ENCODE measurements around the gene CPA1. TPM values are rescaled to one million over a fixed set of nuclear protein-coding genes. Genes with fewer than 3 reads are reported as not detected.

CPA1 gene
- total RNA-seq, 4 donors from 2014 or later, result not detected

- Histone ChIP-seq H3K4me3 (no peak overlapping the region), H3K9me3 (no peaks in the 10 kb centered on the region), H3K4me1 (peaks cover 9 to 10% of the 10 kb centered on the region in 2 donors), H3K36me3 (no peaks in the 10 kb centered on the region), H3K27ac (no peak overlapping the region), H3K27me3 (no peaks in the 10 kb centered on the region)
- TF ChIP-seq POLR2A (IDR thresholded peaks at IDR 0.05), result no peak
- TF ChIP-seq CTCF (IDR thresholded peaks at IDR 0.05 in 4 of 5, conservative IDR thresholded peaks at IDR 0.05 in 1 of 5), result no peak
- in situ Hi-C loops (cut with MboI; ENCODE audit: low sequenced_read_pairs in 4 of 4), result no loop called here
- DNase-seq (no peak), ATAC-seq (no peak)
- intact Hi-C loops (cut with DNase I; ENCODE audit: low total_unique reads), result no loop called here
These were observed 7.5 kb downstream of the CPA1 start for GRCh38 chr7:130387628-130388403.

- H3K36me3 ChIP-seq, result no peaks in the 10 kb centered on the region
- no peak for DNase-seq
- H3K27ac ChIP-seq, result no peak overlapping the region
- no peak overlapping the region for H3K4me3 ChIP-seq
- in situ Hi-C loops (cut with MboI; ENCODE audit: low sequenced_read_pairs in 4 of 4), result no loop called here
- peaks cover 9 to 10% of the 10 kb centered on the region in 2 donors for H3K4me1 ChIP-seq
- TF ChIP-seq CTCF (IDR thresholded peaks at IDR 0.05 in 4 of 5, conservative IDR thresholded peaks at IDR 0.05 in 1 of 5) (no peak), POLR2A (IDR thresholded peaks at IDR 0.05) (no peak)
- no peaks in the 10 kb centered on the region for H3K9me3 ChIP-seq
- intact Hi-C loops (cut with DNase I; ENCODE audit: low total_unique reads), result no loop called here
- ATAC-seq, result no peak
- no peaks in the 10 kb centered on the region for H3K27me3 ChIP-seq
These were observed 8.4 kb downstream of the CPA1 start for GRCh38 chr7:130388671-130389070.

DNA sequence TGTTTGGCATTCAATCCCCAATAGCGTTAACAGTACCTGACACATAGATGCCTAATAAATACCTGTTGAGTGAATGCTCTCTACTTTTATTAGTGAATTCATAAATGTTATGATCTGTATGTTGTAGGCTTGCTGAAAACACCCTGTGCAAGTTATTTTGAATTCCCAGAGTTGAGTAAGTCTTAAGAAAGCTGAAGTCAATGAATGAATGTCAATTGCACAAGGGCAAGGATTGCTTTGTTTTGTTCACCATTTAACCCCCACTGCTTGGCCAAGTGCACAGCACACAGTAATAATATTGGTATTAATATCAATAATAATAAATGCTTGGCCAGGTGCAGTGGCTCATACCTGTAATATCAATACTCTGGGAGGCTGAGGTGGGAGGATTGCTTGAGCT, 10.2 kb downstream of the CPA1 start:
- ATAC-seq (no peak), DNase-seq (no peak)
- no peak for TF ChIP-seq CTCF (IDR thresholded peaks at IDR 0.05 in 4 of 5, conservative IDR thresholded peaks at IDR 0.05 in 1 of 5)
- TF ChIP-seq POLR2A (IDR thresholded peaks at IDR 0.05), result no peak
- intact Hi-C loops (cut with DNase I; ENCODE audit: low total_unique reads) (no loop called here), in situ Hi-C loops (cut with MboI; ENCODE audit: low sequenced_read_pairs in 4 of 4) (no loop called here)
- Histone ChIP-seq H3K27me3 (no peaks in the 10 kb centered on the region), H3K9me3 (no peaks in the 10 kb centered on the region), H3K4me1 (peaks cover 5 to 6% of the 10 kb centered on the region in 2 donors), H3K4me3 (no peak overlapping the region), H3K36me3 (no peaks in the 10 kb centered on the region), H3K27ac (no peak overlapping the region)

DNA sequence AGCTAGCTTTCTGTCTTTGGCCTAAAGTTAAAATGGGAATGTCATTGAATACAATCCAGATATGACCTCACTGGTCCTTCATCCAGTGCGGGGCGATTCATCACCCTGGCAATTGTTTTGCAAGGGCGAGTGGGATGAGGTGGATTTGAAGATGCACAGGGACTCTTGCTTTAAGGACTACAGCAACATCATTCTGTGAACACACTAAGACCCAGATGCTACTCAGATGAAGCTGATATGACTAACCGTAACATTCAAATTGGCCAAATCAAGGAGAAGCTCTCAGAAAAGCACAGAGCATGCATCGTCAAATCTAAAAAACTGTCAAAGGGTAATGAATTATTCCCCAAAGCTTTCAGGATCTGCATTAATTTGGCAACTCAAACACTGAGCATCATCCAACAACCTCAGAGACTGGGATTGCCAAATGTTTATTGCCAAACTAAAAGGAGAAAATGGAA, 12.8 kb downstream of the CPA1 start:
- Histone ChIP-seq H3K9me3 (no peaks in the 10 kb centered on the region), H3K27ac (no peak overlapping the region), H3K4me3 (no peak overlapping the region), H3K4me1 (no peaks in the 10 kb centered on the region), H3K36me3 (no peaks in the 10 kb centered on the region), H3K27me3 (no peaks in the 10 kb centered on the region)
- no peak for TF ChIP-seq POLR2A (IDR thresholded peaks at IDR 0.05)
- no peak for TF ChIP-seq CTCF (IDR thresholded peaks at IDR 0.05 in 4 of 5, conservative IDR thresholded peaks at IDR 0.05 in 1 of 5)
- no peak for DNase-seq
- no peak for ATAC-seq
- in situ Hi-C loops (cut with MboI; ENCODE audit: low sequenced_read_pairs in 4 of 4) (no loop called here), intact Hi-C loops (cut with DNase I; ENCODE audit: low total_unique reads) (no loop called here)

All from gastrocnemius medialis (tissue), 4 donors.